Measurements from ENCODE around the gene PPARG. TPM values are rescaled to one million over a fixed set of nuclear protein-coding genes. Genes with fewer than 3 reads are reported as not detected.

Gene PPARG
- total RNA-seq, 1 experiment from 2014 or later = not detected

- no peak for DNase-seq
- no peaks in the 10 kb centered on the region for H3K9me2 ChIP-seq (replicated peaks; ENCODE audit: insufficient read depth, low read length)
- no peaks in the 10 kb centered on the region for H3K9me3 ChIP-seq (ENCODE audit: low read length)
- no peaks in the 10 kb centered on the region for H3K4me1 ChIP-seq (ENCODE audit: low read length)
- H3K4me3 ChIP-seq (ENCODE audit: low read length) = no peak overlapping the region
- H3K4me2 ChIP-seq (ENCODE audit: low read depth, low read length, poor library complexity, severe bottlenecking) = no peak overlapping the region
- no peaks in the 10 kb centered on the region for H4K20me1 ChIP-seq (ENCODE audit: insufficient read depth, low read depth, low read length)
- no peak overlapping the region for H3K9ac ChIP-seq (ENCODE audit: low read length)
- H3K27ac ChIP-seq (ENCODE audit: low read length) = no peak overlapping the region
- H3K27me3 ChIP-seq (ENCODE audit: low read length) = no peaks in the 10 kb centered on the region
- no peaks in the 10 kb centered on the region for H3K79me2 ChIP-seq (ENCODE audit: low read length)
- no peak overlapping the region for H2AFZ ChIP-seq (ENCODE audit: low read length)
- no peaks in the 10 kb centered on the region for H3K36me3 ChIP-seq (ENCODE audit: insufficient read depth, low read length)
These were observed 32.1 kb downstream of the PPARG start for GRCh38 chr3:12321015-12321414.

DNA sequence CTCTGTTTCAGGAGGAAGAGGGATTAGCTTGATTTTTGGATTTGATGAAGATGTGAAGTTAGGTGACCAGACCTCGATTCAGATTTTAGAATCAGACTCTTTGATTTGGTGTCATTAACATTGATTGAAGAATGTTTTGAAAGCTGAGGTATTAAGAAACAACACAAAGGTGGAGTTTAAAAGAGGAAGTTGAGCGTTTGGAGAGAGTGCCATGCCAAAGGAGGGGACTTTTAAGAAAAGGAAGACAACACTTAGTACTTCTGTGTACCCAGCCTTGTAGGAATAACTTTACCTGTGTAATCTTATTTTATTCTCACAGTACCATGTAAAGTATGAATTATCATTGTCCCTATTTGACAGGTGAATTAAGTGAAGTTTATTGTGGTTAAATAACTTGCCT, 34.4 kb downstream of the PPARG start:
- DNase-seq = no peak
- Histone ChIP-seq H3K79me2 (ENCODE audit: low read length) (no peaks in the 10 kb centered on the region), H4K20me1 (ENCODE audit: insufficient read depth, low read depth, low read length) (no peaks in the 10 kb centered on the region), H3K9ac (ENCODE audit: low read length) (no peak overlapping the region), H3K27me3 (ENCODE audit: low read length) (no peaks in the 10 kb centered on the region), H3K4me2 (ENCODE audit: low read depth, low read length, poor library complexity, severe bottlenecking) (no peak overlapping the region), H3K9me2 (replicated peaks; ENCODE audit: insufficient read depth, low read length) (no peaks in the 10 kb centered on the region), H3K27ac (ENCODE audit: low read length) (no peak overlapping the region), H3K4me3 (ENCODE audit: low read length) (no peak overlapping the region), H3K36me3 (ENCODE audit: insufficient read depth, low read length) (no peaks in the 10 kb centered on the region), H3K9me3 (ENCODE audit: low read length) (no peaks in the 10 kb centered on the region), H3K4me1 (ENCODE audit: low read length) (no peaks in the 10 kb centered on the region), H2AFZ (ENCODE audit: low read length) (no peak overlapping the region)

- no peaks in the 10 kb centered on the region for H3K9me3 ChIP-seq (ENCODE audit: low read length)
- H3K9me2 ChIP-seq (replicated peaks; ENCODE audit: insufficient read depth, low read length) = no peaks in the 10 kb centered on the region
- no peak overlapping the region for H3K4me2 ChIP-seq (ENCODE audit: low read depth, low read length, poor library complexity, severe bottlenecking)
- no peaks in the 10 kb centered on the region; the same call in 1 of the 2 replicates for H3K27me3 ChIP-seq (ENCODE audit: low read length)
- no peaks in the 10 kb centered on the region for H3K4me1 ChIP-seq (ENCODE audit: low read length)
- no peak overlapping the region for H3K4me3 ChIP-seq (ENCODE audit: low read length)
- no peak overlapping the region for H3K27ac ChIP-seq (ENCODE audit: low read length)
- DNase-seq = no peak
- H4K20me1 ChIP-seq (ENCODE audit: insufficient read depth, low read depth, low read length) = no peaks in the 10 kb centered on the region
- H2AFZ ChIP-seq (ENCODE audit: low read length) = no peak overlapping the region
- no peaks in the 10 kb centered on the region for H3K36me3 ChIP-seq (ENCODE audit: insufficient read depth, low read length)
- H3K79me2 ChIP-seq (ENCODE audit: low read length) = no peaks in the 10 kb centered on the region
- H3K9ac ChIP-seq (ENCODE audit: low read length) = no peak overlapping the region
These were observed 37.0 kb downstream of the PPARG start for GRCh38 chr3:12325586-12326515.

DNA sequence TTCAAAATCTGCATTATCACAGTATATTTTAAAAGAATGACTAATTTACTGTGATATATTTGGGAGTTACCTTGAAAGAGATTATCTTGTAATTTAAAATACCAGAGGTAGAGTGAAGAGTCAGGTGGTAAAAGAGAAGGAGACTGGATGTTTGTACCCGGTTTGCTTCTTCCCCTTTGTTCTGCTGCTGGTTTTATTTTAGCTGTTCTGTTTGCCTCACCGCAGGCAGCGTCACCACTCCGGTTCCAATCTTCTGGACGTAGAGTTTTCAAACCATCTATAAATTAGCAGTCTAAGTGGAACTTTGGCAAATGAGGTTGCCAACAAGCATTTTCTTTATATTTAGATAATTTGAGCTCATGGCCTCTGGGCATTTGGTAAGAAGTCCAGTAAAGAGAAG, 38.2 kb downstream of the PPARG start:
- no peak overlapping the region for H3K9ac ChIP-seq (ENCODE audit: low read length)
- no peak overlapping the region for H3K4me3 ChIP-seq (ENCODE audit: low read length)
- no peak overlapping the region for H3K4me2 ChIP-seq (ENCODE audit: low read depth, low read length, poor library complexity, severe bottlenecking)
- H3K9me2 ChIP-seq (replicated peaks; ENCODE audit: insufficient read depth, low read length) = no peaks in the 10 kb centered on the region
- no peaks in the 10 kb centered on the region for H3K4me1 ChIP-seq (ENCODE audit: low read length)
- H4K20me1 ChIP-seq (ENCODE audit: insufficient read depth, low read depth, low read length) = no peaks in the 10 kb centered on the region
- no peaks in the 10 kb centered on the region for H3K9me3 ChIP-seq (ENCODE audit: low read length)
- DNase-seq = no peak
- no peaks in the 10 kb centered on the region for H3K36me3 ChIP-seq (ENCODE audit: insufficient read depth, low read length)
- H3K27me3 ChIP-seq (ENCODE audit: low read length) = no peaks in the 10 kb centered on the region; the same call in 1 of the 2 replicates
- no peak overlapping the region for H3K27ac ChIP-seq (ENCODE audit: low read length)
- no peak overlapping the region for H2AFZ ChIP-seq (ENCODE audit: low read length)
- no peaks in the 10 kb centered on the region for H3K79me2 ChIP-seq (ENCODE audit: low read length)

DNA sequence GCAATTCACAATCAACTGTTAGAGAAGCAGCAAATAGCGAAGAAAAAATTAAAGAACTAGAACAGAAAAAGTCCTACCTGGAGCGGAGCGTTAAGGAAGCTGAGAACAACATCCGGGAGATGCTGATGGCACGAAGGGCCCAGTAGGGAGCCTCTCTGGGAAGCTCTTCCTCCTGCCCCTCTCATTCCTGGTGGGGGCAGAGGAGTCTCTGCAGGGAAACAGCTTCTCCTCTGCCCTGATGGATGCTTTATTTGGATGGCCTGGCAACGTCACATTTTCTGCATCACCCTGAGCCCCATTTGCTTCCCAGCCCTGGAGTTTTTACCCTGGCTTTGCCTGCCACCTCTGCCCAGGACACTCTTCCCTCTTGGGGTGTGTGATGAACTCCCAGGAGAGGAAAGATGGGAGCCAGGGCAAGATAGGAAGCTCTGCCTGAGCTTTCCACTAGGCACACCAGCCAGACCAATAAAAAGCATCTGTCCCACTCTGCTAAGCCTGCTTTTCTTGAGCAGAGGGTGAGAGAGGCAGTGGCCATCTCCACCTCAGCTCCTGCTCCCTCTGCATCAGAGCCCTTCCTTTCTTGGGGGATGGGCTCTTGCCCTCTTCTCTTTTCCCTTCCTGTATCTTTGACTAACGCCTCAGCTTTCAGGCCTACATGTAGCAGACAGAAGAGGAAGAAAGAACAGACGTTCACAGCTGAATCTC, 39.4 kb downstream of the PPARG start:
- H3K36me3 ChIP-seq (ENCODE audit: insufficient read depth, low read length) = no peaks in the 10 kb centered on the region
- H3K4me2 ChIP-seq (ENCODE audit: low read depth, low read length, poor library complexity, severe bottlenecking) = no peak overlapping the region
- no peaks in the 10 kb centered on the region for H3K9me2 ChIP-seq (replicated peaks; ENCODE audit: insufficient read depth, low read length)
- H3K79me2 ChIP-seq (ENCODE audit: low read length) = no peaks in the 10 kb centered on the region
- no peak overlapping the region for H2AFZ ChIP-seq (ENCODE audit: low read length)
- no peak overlapping the region for H3K27ac ChIP-seq (ENCODE audit: low read length)
- no peaks in the 10 kb centered on the region for H3K4me1 ChIP-seq (ENCODE audit: low read length)
- no peak for DNase-seq
- H4K20me1 ChIP-seq (ENCODE audit: insufficient read depth, low read depth, low read length) = no peaks in the 10 kb centered on the region
- H3K9me3 ChIP-seq (ENCODE audit: low read length) = no peaks in the 10 kb centered on the region
- no peaks in the 10 kb centered on the region; the same call in 1 of the 2 replicates for H3K27me3 ChIP-seq (ENCODE audit: low read length)
- H3K4me3 ChIP-seq (ENCODE audit: low read length) = no peak overlapping the region
- no peak overlapping the region for H3K9ac ChIP-seq (ENCODE audit: low read length)

GRCh38 chr3:12328837-12329462, 40.1 kb downstream of the PPARG start:
- Histone ChIP-seq H4K20me1 (ENCODE audit: insufficient read depth, low read depth, low read length) (no peaks in the 10 kb centered on the region), H3K27me3 (ENCODE audit: low read length) (no peaks in the 10 kb centered on the region; the same call in 1 of the 2 replicates)

DNA sequence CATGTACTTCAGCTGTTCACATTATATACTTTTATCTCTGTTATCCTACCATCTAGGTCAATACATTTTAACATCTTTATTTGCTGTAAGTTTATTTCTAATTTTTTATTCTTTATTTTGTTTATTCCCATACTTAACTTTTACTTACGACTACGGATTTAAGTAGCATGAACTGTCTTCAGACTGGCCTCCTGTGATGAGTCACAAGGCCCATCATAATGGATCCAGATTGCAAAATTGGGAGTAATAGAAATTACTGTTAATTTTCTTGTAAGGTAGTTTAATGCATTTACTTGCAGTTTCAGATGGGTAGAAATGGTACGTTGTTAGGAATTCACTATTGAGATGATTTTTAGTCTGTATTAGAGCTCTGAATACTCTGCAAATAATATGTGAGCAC, 45.9 kb downstream of the PPARG start:
- Histone ChIP-seq H3K9me3 (ENCODE audit: low read length) (no peaks in the 10 kb centered on the region), H3K4me2 (ENCODE audit: low read depth, low read length, poor library complexity, severe bottlenecking) (no peak overlapping the region), H3K9me2 (replicated peaks; ENCODE audit: insufficient read depth, low read length) (no peaks in the 10 kb centered on the region), H3K27me3 (ENCODE audit: low read length) (no peaks in the 10 kb centered on the region; the same call in 1 of the 2 replicates), H3K4me1 (ENCODE audit: low read length) (no peaks in the 10 kb centered on the region), H3K27ac (ENCODE audit: low read length) (no peak overlapping the region), H2AFZ (ENCODE audit: low read length) (no peak overlapping the region), H3K36me3 (ENCODE audit: insufficient read depth, low read length) (no peaks in the 10 kb centered on the region), H4K20me1 (ENCODE audit: insufficient read depth, low read depth, low read length) (no peaks in the 10 kb centered on the region), H3K4me3 (ENCODE audit: low read length) (no peak overlapping the region), H3K79me2 (ENCODE audit: low read length) (no peaks in the 10 kb centered on the region), H3K9ac (ENCODE audit: low read length) (no peak overlapping the region)
- DNase-seq = no peak

More at GRCh38 chr3:12328837-12329462, 40.1 kb downstream of the PPARG start:
- H3K9ac ChIP-seq (ENCODE audit: low read length) = no peak overlapping the region
- H3K9me2 ChIP-seq (replicated peaks; ENCODE audit: insufficient read depth, low read length) = no peaks in the 10 kb centered on the region
- no peak overlapping the region for H3K27ac ChIP-seq (ENCODE audit: low read length)
- no peaks in the 10 kb centered on the region for H3K79me2 ChIP-seq (ENCODE audit: low read length)
- no peak overlapping the region for H2AFZ ChIP-seq (ENCODE audit: low read length)
- no peak overlapping the region for H3K4me3 ChIP-seq (ENCODE audit: low read length)
- no peaks in the 10 kb centered on the region for H3K9me3 ChIP-seq (ENCODE audit: low read length)
- no peaks in the 10 kb centered on the region for H3K4me1 ChIP-seq (ENCODE audit: low read length)
- no peak for DNase-seq
- H3K36me3 ChIP-seq (ENCODE audit: insufficient read depth, low read length) = no peaks in the 10 kb centered on the region
- H3K4me2 ChIP-seq (ENCODE audit: low read depth, low read length, poor library complexity, severe bottlenecking) = no peak overlapping the region

- Histone ChIP-seq H3K4me3 (ENCODE audit: low read length) (no peak overlapping the region), H4K20me1 (ENCODE audit: insufficient read depth, low read depth, low read length) (no peaks in the 10 kb centered on the region), H3K36me3 (ENCODE audit: insufficient read depth, low read length) (no peaks in the 10 kb centered on the region), H3K4me2 (ENCODE audit: low read depth, low read length, poor library complexity, severe bottlenecking) (no peak overlapping the region), H3K9ac (ENCODE audit: low read length) (no peak overlapping the region), H3K27ac (ENCODE audit: low read length) (no peak overlapping the region), H3K9me3 (ENCODE audit: low read length) (no peaks in the 10 kb centered on the region), H2AFZ (ENCODE audit: low read length) (no peak overlapping the region), H3K9me2 (replicated peaks; ENCODE audit: insufficient read depth, low read length) (no peaks in the 10 kb centered on the region), H3K4me1 (ENCODE audit: low read length) (no peaks in the 10 kb centered on the region), H3K27me3 (ENCODE audit: low read length) (no peaks in the 10 kb centered on the region), H3K79me2 (ENCODE audit: low read length) (no peaks in the 10 kb centered on the region)
- no peak for DNase-seq
These were observed 46.6 kb downstream of the PPARG start for GRCh38 chr3:12335421-12335820.
